Umbilical cord (tissue), 2 donors: ENCODE results near the gene ZNF860. TPM values are rescaled to one million over a fixed set of nuclear protein-coding genes. Genes with fewer than 3 reads are reported as not detected.
"Not testable (repeated sequence)": the region's sequence is repeated elsewhere in the genome, so short reads cannot be mapped to it uniquely, and the experiment has no call there.

Experiments
- DNase-seq: peaks from one replicate; pipeline ENCODE4 v3.0.0-alpha.2; 2015; ENCODE audit warnings: low spot score
- total RNA-seq: library from RNA; depleted of rRNA; stranded (reverse); fragments of >200 nt; gene quantifications from one replicate; pipeline ENCODE4 v1.2.3, GENCODE V29; 2014; ENCODE audit warnings: low replicate concordance; ENCODE audit not compliant: insufficient read depth

The ZNF860 gene
- total RNA-seq, 1 donor from 2014 or later = 6.0 TPM

GRCh38 chr3:31996195-31996594 is 14.6 kb downstream of the ZNF860 start:
- DNase-seq = no peak

- no peak for DNase-seq
Observed at GRCh38 chr3:31997500-31997899, 15.9 kb downstream of the ZNF860 start.

GRCh38 chr3:31999907-32000439 is 18.4 kb downstream of the ZNF860 start:
- DNase-seq = no peak

- DNase-seq = no peak
Observed at GRCh38 chr3:32000877-32001276, 19.3 kb downstream of the ZNF860 start.

GRCh38 chr3:32002561-32003368 is 21.2 kb downstream of the ZNF860 start:
- DNase-seq = no peak

GRCh38 chr3:32003380-32003779 is 21.8 kb downstream of the ZNF860 start:
- no peak for DNase-seq

GRCh38 chr3:32004113-32004765 is 22.7 kb downstream of the ZNF860 start:
- peak; percentile 73 for DNase-seq

- no peak for DNase-seq
Observed at GRCh38 chr3:32009101-32009500, 27.6 kb downstream of the ZNF860 start.

GRCh38 chr3:32009957-32010356 is 28.4 kb downstream of the ZNF860 start:
- no peak for DNase-seq

- not testable (repeated sequence) for DNase-seq
Observed at GRCh38 chr3:32010699-32011098, 29.1 kb downstream of the ZNF860 start.

- not testable (repeated sequence) for DNase-seq
Observed at GRCh38 chr3:32015638-32016037, 34.1 kb downstream of the ZNF860 start.

- DNase-seq = peak; percentile 83
Observed at GRCh38 chr3:32017286-32017685, 35.7 kb downstream of the ZNF860 start.

GRCh38 chr3:32018757-32019564 is 37.4 kb downstream of the ZNF860 start:
- peak; percentile 65 for DNase-seq

- DNase-seq = no peak
Observed at GRCh38 chr3:32021155-32021554, 39.6 kb downstream of the ZNF860 start.

GRCh38 chr3:32021748-32022147 is 40.2 kb downstream of the ZNF860 start:
- DNase-seq = no peak

GRCh38 chr3:32022947-32023346 is 41.4 kb downstream of the ZNF860 start:
- DNase-seq = no peak

GRCh38 chr3:32026593-32026992 is 45.0 kb downstream of the ZNF860 start:
- no peak for DNase-seq

GRCh38 chr3:32037932-32038267 is 56.4 kb downstream of the ZNF860 start:
- DNase-seq = no peak

- DNase-seq = no peak
Observed at GRCh38 chr3:32041316-32041715, 59.8 kb downstream of the ZNF860 start.
